A673 (cell line): ENCODE data around the gene DHRS4L2.
"Not testable (repeated sequence)": the region's sequence is repeated elsewhere in the genome, so short reads cannot be mapped to it uniquely, and the experiment has no call there.

ENCODE experiments used
- EZH2 ChIP-seq: fragments of 200-600 bp; sonication (generic); IDR thresholded peaks from 2 replicates; pipeline ENCODE4 v1.6.1; 2017; ENCODE audit warnings: borderline replicate concordance, low read depth, mild to moderate bottlenecking, mixed read lengths, antibody characterized with exemption, low read length; ENCODE audit not compliant: poor library complexity, severe bottlenecking
- TF ChIP-seq, protein P1 (sequence below): fragments of 300-800, 200-600 bp; sonication (generic); conservative IDR thresholded peaks from 2 replicates; pipeline ENCODE4 v1.5.1; 2017; ENCODE audit warnings: low read depth, mild to moderate bottlenecking, antibody characterized with exemption, low read length, moderate library complexity, mixed read lengths

DNA sequence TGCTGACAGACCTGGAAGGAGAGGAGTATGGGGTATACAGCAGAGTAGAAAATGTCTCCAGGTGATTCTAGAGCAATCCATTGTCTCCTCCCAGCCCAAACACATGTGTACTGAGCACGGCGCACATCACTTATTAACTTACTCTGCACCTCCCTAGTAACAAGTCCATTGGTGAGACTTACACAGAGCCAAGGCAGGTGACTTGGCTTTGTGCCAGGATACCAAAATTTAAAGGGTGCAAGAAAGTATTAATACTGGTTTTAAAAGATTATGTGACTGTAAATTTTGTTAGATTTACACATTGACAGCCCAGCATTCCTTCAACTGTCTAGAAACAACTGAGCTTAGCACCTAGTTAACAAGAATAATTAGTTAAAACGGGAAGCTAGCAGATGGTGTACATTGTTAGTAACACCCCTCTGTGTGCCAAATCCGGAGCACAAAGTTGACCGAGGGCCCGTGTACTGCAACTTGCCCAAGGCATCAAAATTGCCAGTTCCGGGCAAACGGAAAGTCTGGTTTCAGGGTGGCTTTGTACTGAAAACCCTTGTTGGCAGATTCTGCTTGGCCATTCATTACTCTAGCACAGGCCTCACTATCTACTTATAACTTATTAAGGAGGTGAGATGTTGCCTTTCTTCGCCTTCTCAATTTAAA is 30.7 kb upstream of the DHRS4L2 start:
- TF ChIP-seq, protein P1, sequence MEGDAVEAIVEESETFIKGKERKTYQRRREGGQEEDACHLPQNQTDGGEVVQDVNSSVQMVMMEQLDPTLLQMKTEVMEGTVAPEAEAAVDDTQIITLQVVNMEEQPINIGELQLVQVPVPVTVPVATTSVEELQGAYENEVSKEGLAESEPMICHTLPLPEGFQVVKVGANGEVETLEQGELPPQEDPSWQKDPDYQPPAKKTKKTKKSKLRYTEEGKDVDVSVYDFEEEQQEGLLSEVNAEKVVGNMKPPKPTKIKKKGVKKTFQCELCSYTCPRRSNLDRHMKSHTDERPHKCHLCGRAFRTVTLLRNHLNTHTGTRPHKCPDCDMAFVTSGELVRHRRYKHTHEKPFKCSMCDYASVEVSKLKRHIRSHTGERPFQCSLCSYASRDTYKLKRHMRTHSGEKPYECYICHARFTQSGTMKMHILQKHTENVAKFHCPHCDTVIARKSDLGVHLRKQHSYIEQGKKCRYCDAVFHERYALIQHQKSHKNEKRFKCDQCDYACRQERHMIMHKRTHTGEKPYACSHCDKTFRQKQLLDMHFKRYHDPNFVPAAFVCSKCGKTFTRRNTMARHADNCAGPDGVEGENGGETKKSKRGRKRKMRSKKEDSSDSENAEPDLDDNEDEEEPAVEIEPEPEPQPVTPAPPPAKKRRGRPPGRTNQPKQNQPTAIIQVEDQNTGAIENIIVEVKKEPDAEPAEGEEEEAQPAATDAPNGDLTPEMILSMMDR = not testable (repeated sequence)
- TF ChIP-seq EZH2 = not testable (repeated sequence)
